ENCODE measurements around the gene TMCC2. TPM values are rescaled to one million over a fixed set of nuclear protein-coding genes. Genes with fewer than 3 reads are reported as not detected.

TMCC2 gene
- total and polyA plus RNA-seq, 7 donors: 0.66 to 21.4 (median 6.5) TPM

DNA sequence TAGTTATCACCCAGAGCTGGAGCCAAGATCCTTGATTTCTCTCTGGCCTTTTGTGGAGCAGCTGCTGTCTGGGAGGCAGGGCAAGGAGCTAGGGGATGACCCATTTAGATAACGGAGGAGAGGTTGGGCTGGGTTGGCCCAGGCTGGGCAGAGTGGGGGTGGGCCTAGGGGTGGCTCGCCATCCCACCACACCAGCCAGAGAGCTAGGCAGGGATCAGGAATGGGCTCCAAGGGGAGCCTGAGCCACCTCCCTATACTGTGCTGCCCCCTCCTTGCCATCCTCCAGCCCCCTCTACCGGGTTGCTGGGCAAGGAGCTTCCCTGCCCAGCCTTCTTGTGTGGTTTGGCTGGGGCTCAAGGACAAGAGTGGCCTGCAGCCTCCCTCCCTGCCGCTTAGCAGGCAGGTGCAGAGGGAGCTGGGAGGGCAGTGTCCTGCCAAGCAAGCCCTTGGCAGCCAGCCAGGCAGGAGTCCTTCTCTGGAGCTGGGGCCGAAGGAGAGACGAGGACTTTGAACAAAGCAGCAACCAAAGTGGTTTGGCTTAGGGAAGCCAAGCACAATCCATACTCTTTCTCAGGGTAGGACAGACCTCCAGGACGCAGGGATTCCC lies 89.7 kb downstream of the TMCC2 start:
- WGBS, 3 donors: 17 to 26% (median 25%) methylated on average over 7 of the region's 7 CpGs
- Histone ChIP-seq H3K4me3 (peak overlapping the region; percentile 48), H3K4me1 (peaks cover 60% of the 10 kb centered on the region), H3K36me3 (ENCODE audit: insufficient read depth in 1 of 2, low read depth in 1 of 2) (no peaks in the 10 kb centered on the region), H3K9me3 (no peaks in the 10 kb centered on the region), H3K27me3 (ENCODE audit: insufficient read depth in 3 of 3, low read length in 2 of 3) (no peaks in the 10 kb centered on the region), H3K27ac (peak overlapping the region; percentile 83)
- DNase-seq: peak; percentile 82 to 94
- TF ChIP-seq, protein P1, sequence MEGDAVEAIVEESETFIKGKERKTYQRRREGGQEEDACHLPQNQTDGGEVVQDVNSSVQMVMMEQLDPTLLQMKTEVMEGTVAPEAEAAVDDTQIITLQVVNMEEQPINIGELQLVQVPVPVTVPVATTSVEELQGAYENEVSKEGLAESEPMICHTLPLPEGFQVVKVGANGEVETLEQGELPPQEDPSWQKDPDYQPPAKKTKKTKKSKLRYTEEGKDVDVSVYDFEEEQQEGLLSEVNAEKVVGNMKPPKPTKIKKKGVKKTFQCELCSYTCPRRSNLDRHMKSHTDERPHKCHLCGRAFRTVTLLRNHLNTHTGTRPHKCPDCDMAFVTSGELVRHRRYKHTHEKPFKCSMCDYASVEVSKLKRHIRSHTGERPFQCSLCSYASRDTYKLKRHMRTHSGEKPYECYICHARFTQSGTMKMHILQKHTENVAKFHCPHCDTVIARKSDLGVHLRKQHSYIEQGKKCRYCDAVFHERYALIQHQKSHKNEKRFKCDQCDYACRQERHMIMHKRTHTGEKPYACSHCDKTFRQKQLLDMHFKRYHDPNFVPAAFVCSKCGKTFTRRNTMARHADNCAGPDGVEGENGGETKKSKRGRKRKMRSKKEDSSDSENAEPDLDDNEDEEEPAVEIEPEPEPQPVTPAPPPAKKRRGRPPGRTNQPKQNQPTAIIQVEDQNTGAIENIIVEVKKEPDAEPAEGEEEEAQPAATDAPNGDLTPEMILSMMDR (IDR thresholded peaks at IDR 0.05): no peak
- intact Hi-C loops (cut with DNase I): no loop called here
- peak; percentile 81 to 89 (median 84) for ATAC-seq

DNA sequence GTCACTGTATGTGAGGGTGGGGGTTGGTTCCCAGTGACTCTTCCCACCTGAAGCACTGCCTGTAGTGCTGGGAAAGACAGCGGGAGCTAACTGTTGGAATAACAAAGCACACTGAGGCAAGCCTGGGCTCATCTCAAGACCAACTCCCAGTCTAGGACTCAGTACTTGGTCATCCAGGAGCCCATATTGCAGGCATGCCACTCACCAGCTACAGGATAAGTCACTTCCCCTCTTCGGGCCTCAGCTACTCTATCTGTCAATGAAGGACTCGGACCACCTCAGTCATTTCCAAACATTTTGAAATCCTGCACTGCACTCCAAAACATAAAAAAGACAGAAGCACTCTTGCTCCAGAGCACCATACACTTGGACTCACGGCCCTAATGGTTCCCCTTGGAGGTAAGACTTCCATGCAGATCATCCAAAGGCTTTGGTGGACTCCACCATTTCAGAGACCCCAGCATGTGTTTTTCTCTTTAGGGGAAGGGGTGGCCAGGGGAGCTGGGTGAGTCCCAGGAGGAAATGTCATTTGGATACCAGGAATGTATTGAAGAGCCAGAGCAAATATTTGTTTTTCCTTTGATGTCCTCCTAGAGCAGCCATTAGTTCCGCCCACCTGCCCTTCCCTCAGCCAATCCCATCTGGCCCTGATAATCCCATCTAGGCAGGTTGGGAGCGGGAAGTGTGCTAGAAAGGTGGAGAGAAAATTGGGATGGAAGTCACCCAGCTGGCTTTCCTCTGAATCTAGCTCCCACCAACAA lies 90.7 kb downstream of the TMCC2 start:
- TF ChIP-seq, protein P1 (IDR thresholded peaks at IDR 0.05): no peak
- Histone ChIP-seq H3K9me3 (no peaks in the 10 kb centered on the region), H3K27ac (peak overlapping the region; percentile 83), H3K4me1 (peaks cover 57% of the 10 kb centered on the region), H3K36me3 (ENCODE audit: insufficient read depth in 1 of 2, low read depth in 1 of 2) (no peaks in the 10 kb centered on the region), H3K4me3 (peak overlapping the region; percentile 85), H3K27me3 (ENCODE audit: insufficient read depth in 3 of 3, low read length in 2 of 3) (no peaks in the 10 kb centered on the region)
- no peak for ATAC-seq
- DNase-seq: no peak
- WGBS, 3 donors: 93 to 97% (median 94%) methylated on average over 6 of the region's 6 CpGs
- intact Hi-C loops (cut with DNase I): no loop called here

DNA sequence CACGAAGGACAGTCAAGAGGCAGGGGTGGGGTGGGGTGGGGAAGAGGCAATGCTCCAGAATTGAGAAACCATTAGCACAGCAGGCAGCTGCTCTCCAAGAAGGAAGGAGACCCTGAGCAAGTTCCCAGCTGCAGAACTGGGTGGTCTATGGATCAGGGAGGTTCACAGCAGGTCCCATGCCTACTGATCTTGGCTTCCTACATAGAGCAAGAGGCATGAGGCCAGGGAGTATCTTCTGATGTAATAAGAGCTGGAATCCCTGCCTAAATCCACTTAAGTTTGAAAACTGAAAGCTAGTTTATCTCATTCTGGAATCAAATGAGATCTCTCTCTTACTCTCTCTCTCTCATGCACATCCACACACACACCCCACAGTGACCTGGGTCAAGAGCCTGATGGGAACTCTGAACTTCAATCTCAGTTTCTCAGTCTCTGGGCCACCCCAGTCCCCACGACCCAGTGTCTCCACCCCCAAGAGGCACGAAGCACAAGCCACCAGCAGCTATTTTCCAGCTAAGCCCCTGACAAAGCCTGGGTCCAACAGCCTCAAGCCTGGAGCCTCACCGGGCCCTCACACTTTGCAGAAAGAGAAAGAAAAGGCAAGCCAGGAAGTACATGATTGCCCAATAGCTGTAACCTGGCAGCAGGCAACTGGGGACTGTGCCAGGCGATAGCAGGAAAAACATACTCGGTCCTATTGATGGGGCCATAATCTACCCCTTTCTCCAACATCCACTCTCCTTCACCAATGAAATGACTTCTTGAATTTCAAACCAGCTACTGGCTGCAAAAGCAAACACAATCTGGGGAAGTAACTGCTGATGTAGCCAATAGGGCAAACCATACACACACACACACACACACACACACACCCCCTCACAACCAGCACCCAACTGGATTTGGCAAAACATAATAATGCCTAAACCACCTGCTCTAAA lies 91.6 kb downstream of the TMCC2 start:
- WGBS, 3 donors: 21 to 27% (median 24%) methylated on average over 6 of the region's 6 CpGs
- peak overlapping the region; percentile 85 for H3K4me3 ChIP-seq
- H3K27me3 ChIP-seq (ENCODE audit: insufficient read depth in 3 of 3, low read length in 2 of 3): no peaks in the 10 kb centered on the region
- peak overlapping the region; percentile 33 for H3K27ac ChIP-seq
- ATAC-seq: peak in 2 of 4 donors; percentile 19 to 32
- TF ChIP-seq, protein P1 (IDR thresholded peaks at IDR 0.05): no peak
- DNase-seq: peak; percentile 58 to 72
- H3K4me1 ChIP-seq: peaks cover 48% of the 10 kb centered on the region
- no peaks in the 10 kb centered on the region for H3K36me3 ChIP-seq (ENCODE audit: insufficient read depth in 1 of 2, low read depth in 1 of 2)
- H3K9me3 ChIP-seq: no peaks in the 10 kb centered on the region
- intact Hi-C loops (cut with DNase I): no loop called here

DNA sequence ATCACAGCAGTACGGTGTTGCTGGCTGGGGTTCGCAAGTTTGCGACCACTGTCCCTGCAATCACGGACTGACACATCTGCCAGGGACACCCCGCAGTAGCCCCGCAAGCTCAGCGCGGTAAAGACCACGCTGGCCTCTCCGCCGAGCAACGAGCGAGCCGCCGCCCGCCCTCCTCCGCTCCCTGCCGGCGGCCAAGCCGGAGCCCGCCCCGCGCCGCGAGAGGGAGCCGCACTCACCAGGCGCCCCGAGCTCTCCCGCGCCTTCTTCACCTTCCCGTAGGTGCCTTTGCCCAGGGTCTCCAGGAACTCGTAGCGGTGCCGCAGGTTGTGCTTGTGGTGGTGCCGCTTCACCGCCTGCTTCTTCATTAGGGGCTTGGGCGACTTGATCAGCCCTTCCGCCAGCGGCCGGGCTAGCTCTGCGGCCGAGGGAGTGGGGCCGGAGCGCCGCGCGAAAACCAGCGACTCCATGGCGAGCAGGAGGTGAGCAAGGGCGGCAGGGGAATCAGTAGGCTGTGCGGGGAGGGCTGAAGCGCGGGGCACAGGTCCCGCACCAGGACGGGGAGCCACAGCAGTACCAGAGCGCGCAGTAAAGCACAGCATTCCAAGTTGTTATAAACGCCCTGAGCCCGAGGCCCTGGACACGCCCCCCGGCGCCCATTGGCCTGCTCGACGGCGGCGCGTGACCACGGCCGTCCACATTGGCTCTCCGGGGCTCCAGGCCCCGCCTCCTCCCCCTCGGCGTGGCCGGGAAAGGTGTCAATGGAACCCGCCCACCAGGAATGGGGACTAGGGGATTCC lies 93.6 kb downstream of the TMCC2 start, which contains the start of gene NUAK2:
Gene NUAK2 (minus strand): TSS at position 584 of the 797 bp plus-strand sequence. CDS start 117 bp downstream, at position 467.
- WGBS, 3 donors: 0% methylated on average over 60 to 75 of the region's 75 CpGs
- intact Hi-C loops (cut with DNase I): no loop called here
- TF ChIP-seq, protein P1 (IDR thresholded peaks at IDR 0.05): peak; percentile 30
- Histone ChIP-seq H3K27me3 (ENCODE audit: insufficient read depth in 3 of 3, low read length in 2 of 3) (no peaks in the 10 kb centered on the region), H3K36me3 (ENCODE audit: insufficient read depth in 1 of 2, low read depth in 1 of 2) (no peaks in the 10 kb centered on the region), H3K27ac (peak within 1 kb of the TSS; percentile 78), H3K4me3 (peak within 1 kb of the TSS; percentile 85), H3K9me3 (no peaks in the 10 kb centered on the region), H3K4me1 (peaks cover 32% of the 10 kb centered on the region)
- ATAC-seq (peak; percentile 84 to 91 (median 87)), DNase-seq (peak; percentile 92 to 93)
